Activated effector memory CD4-positive, alpha-beta T cell treated with anti-CD3 and anti-CD28 coated beads, Interleukin-2, amount 50 U/mL, for 16 hours (primary cell): Measurements from ENCODE around the gene CMTM4.
"Not testable (repeated sequence)": the region's sequence is repeated elsewhere in the genome, so short reads cannot be mapped to it uniquely, and the experiment has no call there.

Source experiments
- DNase-seq: peaks from one replicate; pipeline ENCODE4 v3.0.0-alpha.2; 2020

CMTM4 gene

DNA sequence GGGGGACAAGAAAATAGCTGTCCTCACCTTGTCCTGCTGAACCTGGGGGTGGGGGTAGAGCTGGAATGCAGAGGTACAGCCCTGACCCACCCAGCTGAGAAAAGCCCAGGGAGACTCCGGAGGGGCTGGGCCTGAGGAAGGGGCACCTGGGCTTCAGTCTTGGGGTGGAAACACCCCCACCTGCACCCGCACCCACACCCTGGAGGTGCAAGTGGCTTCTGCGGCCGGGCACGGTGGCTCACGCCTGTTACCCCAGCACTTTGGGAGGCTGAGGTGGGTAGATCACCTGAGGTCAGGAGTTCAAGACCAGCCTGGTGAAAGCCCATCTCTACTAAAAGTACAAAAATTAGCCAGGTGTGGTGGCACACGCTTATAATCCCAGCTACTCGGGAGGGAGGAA is 84.6 kb downstream of the CMTM4 start:
- not testable (repeated sequence) for DNase-seq

DNA sequence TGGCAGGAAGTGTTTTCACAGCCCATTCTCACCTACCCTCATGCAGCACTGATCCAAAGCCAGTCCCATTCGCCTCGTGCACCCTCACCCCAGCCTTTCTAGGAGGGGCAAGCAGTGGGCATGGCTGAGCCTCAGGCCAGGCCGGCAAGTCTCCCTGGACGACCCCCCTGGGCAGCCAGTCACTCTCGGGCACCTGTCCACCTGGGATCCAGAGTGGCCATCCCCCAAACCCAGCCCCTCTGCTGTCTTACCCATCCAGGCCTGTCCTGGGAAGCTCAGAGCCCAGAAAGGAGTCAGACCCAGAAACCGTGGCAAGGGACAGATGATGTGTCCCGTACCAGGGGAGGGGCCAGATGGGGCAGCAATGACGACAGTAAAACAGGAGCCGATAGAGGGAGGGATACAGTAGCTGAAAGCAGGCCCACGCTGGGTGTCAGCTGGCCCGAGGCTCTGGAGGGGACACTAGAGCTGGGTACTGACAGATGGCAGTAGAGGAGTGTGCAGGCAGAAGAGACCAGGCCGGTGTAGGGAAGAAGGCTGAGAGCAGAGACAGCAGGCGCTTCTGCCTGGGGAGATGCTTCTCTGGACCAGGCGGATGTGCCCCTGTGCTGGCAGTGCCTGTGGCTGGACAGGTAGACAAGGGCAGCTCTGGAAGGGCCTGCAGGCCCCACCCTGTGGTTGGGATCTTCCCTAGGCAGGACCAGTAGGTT is 86.3 kb downstream of the CMTM4 start:
- DNase-seq = no peak

DNA sequence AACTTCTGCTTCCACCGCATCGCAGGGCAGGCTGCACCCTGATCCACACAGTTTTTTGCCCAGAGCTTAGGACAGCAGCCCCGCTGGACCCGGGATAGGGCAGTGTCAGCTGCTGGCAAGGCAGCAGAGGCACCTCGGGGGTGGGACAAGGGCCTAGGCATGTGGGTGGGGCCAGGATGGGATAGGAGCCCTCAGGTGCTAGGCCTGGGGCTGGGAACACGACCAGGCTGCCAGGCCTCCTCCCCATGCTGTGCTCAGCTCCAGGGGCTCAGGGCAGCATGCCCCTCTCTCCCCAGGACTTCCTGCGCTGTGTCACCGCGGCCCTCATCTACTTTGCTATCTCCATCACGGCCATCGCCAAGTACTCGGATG is 87.4 kb downstream of the CMTM4 start:
- no peak for DNase-seq

- DNase-seq = peak; percentile 93
Measured at GRCh38 chr16:66608241-66609138, 88.1 kb downstream of the CMTM4 start.

GRCh38 chr16:66605979-66606751 is 90.4 kb downstream of the CMTM4 start:
- no peak for DNase-seq

DNA sequence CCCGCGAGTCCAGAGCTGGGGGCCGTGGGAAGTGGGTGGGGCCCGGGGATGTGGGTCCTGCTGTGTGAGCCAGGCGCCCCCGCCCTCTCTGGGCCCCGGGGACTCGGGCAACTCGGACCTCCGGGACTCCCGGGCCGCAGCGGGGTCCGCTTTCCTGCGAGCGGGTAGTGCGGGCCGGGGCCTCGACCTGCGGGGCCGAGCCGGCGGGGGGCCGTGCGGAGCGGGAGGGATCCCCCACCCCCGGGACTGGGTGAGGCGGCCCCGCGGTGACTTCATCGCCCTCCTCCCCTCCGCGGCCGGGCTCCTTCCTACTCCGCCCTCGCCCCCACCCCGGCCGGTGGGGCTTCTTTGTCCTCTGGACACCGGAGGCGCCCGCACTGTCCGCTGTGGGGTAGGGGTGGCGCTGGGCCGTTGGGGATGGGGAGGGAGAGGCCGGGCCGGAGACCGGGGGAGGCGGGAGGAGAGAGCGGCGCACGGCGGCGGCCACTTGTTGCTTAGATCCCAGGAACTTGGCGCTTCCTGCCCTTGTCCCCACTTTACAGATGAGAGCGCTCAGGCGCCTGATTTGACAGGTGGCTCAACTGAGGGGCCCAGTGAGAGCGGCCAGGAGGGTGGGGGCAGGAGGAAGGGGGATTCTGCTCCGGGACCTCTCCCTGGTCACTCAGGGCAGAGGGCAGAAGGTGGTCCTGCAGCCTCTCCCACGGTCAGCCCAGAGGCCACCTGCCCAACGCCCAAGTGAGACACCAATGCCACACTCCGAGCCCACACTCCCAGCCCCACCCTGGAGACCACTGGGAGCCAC is 91.2 kb downstream of the CMTM4 start:
- DNase-seq = peak; percentile 78

- DNase-seq = peak; percentile 91
Measured at GRCh38 chr16:66604376-66605176, 92.0 kb downstream of the CMTM4 start, which contains the start of gene CMTM3. TSS of gene CMTM3 (plus strand) at chr16:66604704. CDS start at chr16:66604806, 102 bp downstream.

DNA sequence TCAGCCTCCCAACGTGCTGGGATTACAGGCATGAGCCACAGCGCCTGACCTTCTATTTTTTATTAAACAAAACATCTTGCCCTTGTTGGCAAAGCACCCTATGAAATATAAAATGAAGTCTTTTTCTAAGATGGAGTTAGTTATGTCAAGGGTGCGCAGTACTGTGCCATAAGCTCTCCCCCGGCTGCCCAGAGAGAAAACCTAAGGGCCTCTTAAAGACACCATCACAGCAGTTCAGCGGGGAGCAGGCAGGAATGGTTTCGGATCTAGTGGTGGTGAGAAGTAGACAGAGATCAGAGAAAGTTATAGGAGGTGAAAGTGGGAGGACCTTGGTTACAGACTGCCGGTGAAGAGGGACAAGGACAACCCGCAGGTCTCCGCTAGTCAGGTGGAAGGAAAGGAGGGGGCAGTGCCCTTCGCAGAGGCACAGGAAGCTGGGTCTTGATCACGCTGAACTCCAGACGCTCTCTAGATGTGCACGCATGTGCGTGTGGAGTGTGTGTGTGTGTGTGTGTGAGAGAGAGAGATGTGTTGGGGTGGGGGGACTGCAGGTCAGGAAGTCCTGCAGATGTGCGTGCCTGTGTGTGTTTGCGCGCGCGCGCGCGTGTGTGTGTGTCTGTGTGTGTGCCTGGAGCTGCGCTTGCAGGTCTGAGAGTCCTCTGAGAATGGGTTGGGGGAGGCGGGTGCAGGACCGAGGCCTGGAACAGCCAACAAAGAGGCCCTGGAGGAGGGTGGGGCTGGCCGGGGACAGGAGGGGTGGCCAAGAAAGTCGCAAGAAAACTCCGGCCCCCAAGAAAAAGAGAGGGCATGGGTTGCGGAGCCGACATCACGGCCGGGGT is 92.8 kb downstream of the CMTM4 start:
- DNase-seq = peak; percentile 89

DNA sequence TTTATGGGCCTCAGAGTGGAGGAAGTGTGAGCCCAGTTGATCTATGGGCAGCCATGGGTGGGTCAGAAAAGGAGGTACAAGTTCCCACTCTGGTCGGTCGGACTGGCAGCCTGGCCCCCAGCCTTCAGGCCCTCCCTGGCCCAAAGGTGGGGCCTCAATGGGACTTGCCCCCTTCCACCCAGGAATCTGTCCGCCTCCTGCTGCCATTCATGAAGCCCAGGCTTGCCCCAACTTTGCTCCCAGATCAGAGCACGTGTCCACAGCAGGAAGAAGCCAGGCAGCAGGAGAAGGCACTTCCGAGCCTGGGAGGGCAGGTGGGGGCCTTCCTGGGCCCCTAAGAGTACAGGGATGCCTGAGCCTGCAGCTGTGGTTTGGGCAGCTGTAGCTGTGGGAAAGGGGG is 95.1 kb downstream of the CMTM4 start:
- DNase-seq = no peak

- no peak for DNase-seq
Measured at GRCh38 chr16:66600477-66600876, 96.1 kb downstream of the CMTM4 start.

DNA sequence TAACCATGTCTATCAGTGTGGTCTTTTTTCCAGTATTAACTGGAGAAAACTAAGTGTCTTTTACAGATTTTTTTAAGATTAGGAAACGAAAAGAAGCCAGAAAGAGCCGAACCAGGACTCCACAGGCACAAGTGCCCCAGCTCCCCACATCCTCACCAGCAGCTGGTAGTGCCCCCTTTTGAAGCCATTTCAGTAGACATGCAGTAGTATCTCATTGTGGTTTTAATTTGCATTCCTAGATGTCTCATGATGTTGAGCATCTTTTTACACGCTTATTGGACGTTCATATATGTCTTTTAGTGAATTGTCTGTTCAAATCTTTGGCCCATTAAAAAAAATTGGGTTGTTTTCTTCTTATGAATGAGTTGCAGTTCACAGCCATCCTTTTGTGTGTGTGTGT is 96.8 kb downstream of the CMTM4 start:
- DNase-seq = no peak

GRCh38 chr16:66598111-66598510 is 98.4 kb downstream of the CMTM4 start:
- DNase-seq = no peak

GRCh38 chr16:66596986-66597848 is 99.3 kb downstream of the CMTM4 start:
- DNase-seq = no peak

DNA sequence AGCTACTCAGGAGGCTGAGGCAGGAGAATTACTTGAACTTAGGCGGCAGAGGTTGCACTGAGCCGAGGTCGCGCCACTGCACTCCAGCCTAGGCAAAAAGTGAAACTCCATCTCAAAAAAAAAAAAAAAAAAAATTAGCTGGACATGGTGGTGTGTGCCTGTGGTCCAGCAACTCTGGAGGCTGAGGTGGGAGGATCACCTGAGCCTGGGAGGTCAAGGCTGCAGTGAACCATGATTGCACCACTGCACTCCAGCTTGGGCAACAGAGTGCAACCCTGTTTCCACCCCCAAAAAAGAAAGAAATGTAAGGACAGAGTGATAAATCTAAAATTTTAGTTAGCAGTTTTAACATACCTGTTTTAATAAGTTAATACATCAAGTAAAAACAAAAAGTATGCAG is 100.0 kb downstream of the CMTM4 start:
- not testable (repeated sequence) for DNase-seq

- DNase-seq = no peak
Measured at GRCh38 chr16:66594739-66595138, 101.8 kb downstream of the CMTM4 start.

DNA sequence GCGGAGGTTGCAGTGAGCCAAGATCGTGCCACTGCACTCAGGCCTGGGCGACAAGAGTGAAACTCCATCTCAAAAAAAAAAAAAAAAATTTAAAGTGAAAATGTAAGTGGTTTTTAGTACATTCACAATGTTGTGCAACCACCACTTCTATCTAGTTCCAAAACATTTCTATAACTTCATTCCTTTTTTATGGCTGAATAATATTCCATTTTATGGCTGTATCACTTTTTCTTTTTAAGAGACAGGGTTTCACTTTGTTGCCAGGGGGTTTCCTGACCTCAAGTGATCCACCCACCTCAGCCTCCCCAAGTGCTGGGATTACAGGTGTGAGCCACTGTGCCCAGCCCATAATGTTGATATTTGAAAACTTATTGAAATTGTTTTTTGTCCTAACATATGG is 103.7 kb downstream of the CMTM4 start:
- DNase-seq = no peak

- no peak for DNase-seq
Measured at GRCh38 chr16:66592241-66592640, 104.3 kb downstream of the CMTM4 start.

- DNase-seq = no peak
Measured at GRCh38 chr16:66591018-66591417, 105.5 kb downstream of the CMTM4 start.

- DNase-seq = no peak
Measured at GRCh38 chr16:66590322-66590721, 106.2 kb downstream of the CMTM4 start.
